T-helper 1 cell (primary cell): ENCODE data around the gene ANO4.
"Not testable (repeated sequence)": the region's sequence is repeated elsewhere in the genome, so short reads cannot be mapped to it uniquely, and the experiment has no call there.

Experiments
- DNase-seq, 5 donors: peaks; one replicate each; pipeline ENCODE4 v3.0.0-alpha.2; 2012 to 2020

The ANO4 gene

GRCh38 chr12:100955139-100955538 is 160.6 kb downstream of the ANO4 start:
- DNase-seq: no peak

- DNase-seq: no peak
Measured at GRCh38 chr12:100956311-100956852, 161.8 kb downstream of the ANO4 start.

GRCh38 chr12:100959481-100959880 is 164.9 kb downstream of the ANO4 start:
- DNase-seq: no peak

- no peak for DNase-seq
Measured at GRCh38 chr12:100962086-100962712, 167.6 kb downstream of the ANO4 start.

- DNase-seq: no peak
Measured at GRCh38 chr12:100963381-100963780, 168.8 kb downstream of the ANO4 start.

- DNase-seq: no peak
Measured at GRCh38 chr12:100964028-100964427, 169.5 kb downstream of the ANO4 start.

- DNase-seq: no peak
Measured at GRCh38 chr12:100967189-100967588, 172.6 kb downstream of the ANO4 start.

GRCh38 chr12:100970894-100971293 is 176.3 kb downstream of the ANO4 start:
- no peak for DNase-seq

- no peak for DNase-seq
Measured at GRCh38 chr12:100972121-100972520, 177.5 kb downstream of the ANO4 start.

- DNase-seq: no peak
Measured at GRCh38 chr12:100974341-100974740, 179.8 kb downstream of the ANO4 start.

- DNase-seq: no peak
Measured at GRCh38 chr12:100974747-100975146, 180.2 kb downstream of the ANO4 start.

- DNase-seq: no peak
Measured at GRCh38 chr12:100976735-100977134, 182.2 kb downstream of the ANO4 start.

- DNase-seq: no peak
Measured at GRCh38 chr12:100980856-100981255, 186.3 kb downstream of the ANO4 start.

GRCh38 chr12:100982511-100983183 is 188.1 kb downstream of the ANO4 start:
- DNase-seq: no peak

- no peak for DNase-seq
Measured at GRCh38 chr12:100984796-100985195, 190.2 kb downstream of the ANO4 start.

GRCh38 chr12:100986595-100987547 is 192.3 kb downstream of the ANO4 start:
- no peak for DNase-seq

- DNase-seq: peak in 1 of 5 donors; percentile 40
Measured at GRCh38 chr12:100987552-100988521, 193.3 kb downstream of the ANO4 start.

- not testable (repeated sequence) for DNase-seq
Measured at GRCh38 chr12:100989509-100989908, 194.9 kb downstream of the ANO4 start.

GRCh38 chr12:100991102-100991501 is 196.5 kb downstream of the ANO4 start:
- DNase-seq: no peak

- no peak for DNase-seq
Measured at GRCh38 chr12:100992194-100992593, 197.6 kb downstream of the ANO4 start.

- no peak for DNase-seq
Measured at GRCh38 chr12:100993916-100994450, 199.4 kb downstream of the ANO4 start.

- DNase-seq: no peak
Measured at GRCh38 chr12:100995201-100995600, 200.6 kb downstream of the ANO4 start.
